Measurements from ENCODE around the gene PLD5.

Gene PLD5

DNA sequence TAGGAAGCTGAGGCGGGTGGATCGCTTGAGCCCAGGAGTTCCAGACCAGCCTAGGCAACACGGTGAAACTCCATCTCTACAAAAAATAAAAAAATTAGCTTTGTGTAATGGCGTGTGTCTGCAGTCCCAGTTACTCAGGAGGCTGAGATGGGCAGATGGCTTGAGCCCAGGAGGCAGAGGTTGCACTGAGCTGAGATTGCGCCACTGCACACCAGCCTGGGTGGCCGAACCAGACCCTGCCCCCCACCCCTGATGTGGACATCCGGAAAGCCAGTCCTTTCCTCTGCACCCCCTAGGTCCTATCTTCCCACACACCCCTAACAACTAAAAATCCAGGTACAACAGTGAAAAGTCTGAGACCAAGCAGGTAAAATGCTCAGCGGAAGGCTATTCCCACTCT, 71.9 kb downstream of the PLD5 start:
- H3K4me1 Mint-ChIP-seq = no peaks in the 10 kb centered on the region
- no peak overlapping the region for H3K27ac Mint-ChIP-seq
- no peak for DNase-seq
- H3K9me3 Mint-ChIP-seq = no peaks in the 10 kb centered on the region
- H3K27me3 Mint-ChIP-seq = peaks cover 63% of the 10 kb centered on the region
- ATAC-seq = no peak
- no peak overlapping the region for H3K4me3 Mint-ChIP-seq

DNA sequence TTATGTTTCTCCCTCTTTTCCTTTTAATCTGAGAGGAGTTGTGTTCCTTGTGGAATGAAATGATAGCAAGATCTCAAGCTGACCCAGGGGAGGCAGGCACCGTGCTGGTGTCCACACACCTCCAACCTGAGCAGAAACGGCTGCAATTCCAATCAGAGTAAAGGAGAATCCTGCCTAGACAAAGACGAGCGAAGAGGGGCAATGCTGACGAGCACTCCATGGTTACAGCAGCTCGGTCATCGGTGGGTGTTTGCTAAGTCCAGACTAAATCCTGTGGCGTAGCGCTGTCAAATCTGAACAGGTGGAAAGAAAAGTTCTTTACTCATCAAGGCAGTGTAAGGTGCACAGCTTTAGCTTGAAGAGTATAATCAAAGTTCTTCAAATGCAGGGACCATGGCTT, 74.8 kb downstream of the PLD5 start:
- DNase-seq = no peak
- no peak overlapping the region for H3K27ac Mint-ChIP-seq
- H3K4me1 Mint-ChIP-seq = no peaks in the 10 kb centered on the region
- H3K9me3 Mint-ChIP-seq = no peaks in the 10 kb centered on the region
- H3K4me3 Mint-ChIP-seq = no peak overlapping the region
- peaks cover 53% of the 10 kb centered on the region for H3K27me3 Mint-ChIP-seq
- ATAC-seq = no peak

DNA sequence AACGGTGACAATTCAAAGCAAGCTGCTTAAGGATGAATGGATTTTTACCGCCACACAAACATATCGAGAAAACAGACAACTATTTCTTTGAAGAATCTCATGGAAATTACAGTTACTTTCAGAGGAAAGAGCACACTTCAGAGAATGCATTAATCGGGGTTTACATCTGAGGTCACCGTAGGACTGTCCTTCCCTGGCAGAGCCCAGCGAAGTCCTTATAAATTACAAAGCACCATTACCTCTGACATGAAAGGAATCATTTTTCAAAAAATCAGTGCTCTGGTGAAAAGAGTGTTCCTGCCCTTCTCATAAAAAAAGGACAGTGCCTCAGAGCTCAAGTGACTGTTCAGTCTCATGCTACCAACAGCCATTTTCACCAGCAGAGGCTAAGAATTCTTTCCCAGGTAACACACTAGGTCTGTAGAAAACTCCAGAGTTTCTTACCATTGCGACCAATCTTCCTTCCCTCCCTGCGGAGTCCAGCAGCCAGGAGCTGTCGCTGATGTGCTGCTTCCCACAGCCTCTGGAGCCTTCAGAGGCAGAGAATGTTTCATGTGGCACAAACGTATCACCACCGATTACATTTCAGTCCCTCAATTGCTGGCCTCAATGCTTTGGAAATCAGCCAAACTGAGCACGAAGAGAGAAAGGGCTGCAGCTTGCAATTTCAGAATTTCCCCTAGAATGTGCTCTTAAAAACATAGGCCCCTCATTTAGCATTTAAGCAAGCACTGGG, 75.4 kb downstream of the PLD5 start:
- ATAC-seq = no peak
- Mint-ChIP-seq H3K4me1 (no peaks in the 10 kb centered on the region), H3K27ac (no peak overlapping the region), H3K4me3 (no peak overlapping the region), H3K9me3 (no peaks in the 10 kb centered on the region), H3K27me3 (peaks cover 52% of the 10 kb centered on the region)
- no peak for DNase-seq

DNA sequence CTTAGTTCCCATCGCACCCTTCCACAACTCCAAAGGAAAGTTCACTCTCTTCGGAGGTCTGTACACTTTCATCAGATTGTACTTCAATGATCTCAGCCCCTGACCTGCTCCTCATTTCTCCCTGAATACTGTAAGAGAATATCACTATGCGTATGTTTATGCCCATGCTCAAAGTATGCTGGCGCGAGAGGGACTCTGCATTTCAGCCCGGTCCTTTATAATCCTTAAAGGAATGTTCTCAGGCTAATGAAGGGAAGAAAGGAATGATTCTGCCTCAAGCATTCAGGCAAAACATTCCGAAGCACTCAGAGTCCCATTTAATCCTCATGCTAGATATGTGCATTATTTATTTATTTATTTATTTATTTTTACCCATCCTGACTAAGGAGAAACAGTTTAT, 76.8 kb downstream of the PLD5 start:
- DNase-seq (no peak), ATAC-seq (no peak)
- peaks cover 39% of the 10 kb centered on the region for H3K27me3 Mint-ChIP-seq
- H3K27ac Mint-ChIP-seq = no peak overlapping the region
- no peak overlapping the region for H3K4me3 Mint-ChIP-seq
- H3K4me1 Mint-ChIP-seq = no peaks in the 10 kb centered on the region
- H3K9me3 Mint-ChIP-seq = no peaks in the 10 kb centered on the region

DNA sequence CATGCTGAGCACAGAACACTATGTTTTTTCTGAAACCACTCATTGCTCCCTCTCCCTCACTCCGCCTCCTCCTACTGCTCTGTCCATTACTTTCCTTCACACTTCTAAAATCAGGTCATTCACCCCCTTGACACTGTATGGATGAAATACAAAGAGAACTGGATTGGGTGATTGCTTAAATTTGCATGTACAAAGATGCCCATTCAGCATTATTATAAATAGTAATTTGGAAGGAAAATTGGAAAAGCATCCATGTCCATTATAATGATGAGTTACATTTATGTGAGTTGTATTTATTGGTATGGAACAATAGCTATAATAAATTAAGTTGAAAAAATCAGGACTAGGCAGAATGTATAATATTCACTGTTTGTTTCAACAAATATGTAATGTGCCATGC, 83.7 kb downstream of the PLD5 start:
- Mint-ChIP-seq H3K9me3 (no peaks in the 10 kb centered on the region), H3K4me3 (no peak overlapping the region), H3K27ac (no peak overlapping the region), H3K27me3 (no peaks in the 10 kb centered on the region), H3K4me1 (no peaks in the 10 kb centered on the region)
- ATAC-seq = no peak
- no peak for DNase-seq

DNA sequence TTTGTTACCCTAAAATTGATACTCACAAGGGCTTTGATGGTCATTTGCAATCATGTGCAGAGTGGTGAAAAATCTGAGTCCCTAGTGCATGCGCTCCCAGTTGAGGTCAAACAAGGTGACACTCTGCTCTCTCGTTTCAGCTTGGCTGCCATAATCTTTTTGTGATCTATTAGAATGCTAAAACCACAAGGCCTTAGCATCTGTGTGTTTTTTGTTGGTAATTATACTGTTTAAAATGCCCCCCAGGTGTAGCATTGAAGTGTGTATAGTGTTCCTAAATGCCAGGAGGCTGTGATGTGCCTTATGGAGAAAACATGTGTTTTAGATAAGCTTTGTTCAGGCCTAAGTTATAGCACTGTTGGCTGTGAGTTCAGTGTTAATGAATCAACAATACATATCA, 89.3 kb downstream of the PLD5 start:
- H3K4me3 Mint-ChIP-seq = no peak overlapping the region
- H3K4me1 Mint-ChIP-seq = no peaks in the 10 kb centered on the region
- ATAC-seq = no peak
- H3K9me3 Mint-ChIP-seq = peaks cover 0 to 16% of the 10 kb centered on the region in 2 donors
- no peaks in the 10 kb centered on the region for H3K27me3 Mint-ChIP-seq
- no peak for DNase-seq
- H3K27ac Mint-ChIP-seq = no peak overlapping the region

DNA sequence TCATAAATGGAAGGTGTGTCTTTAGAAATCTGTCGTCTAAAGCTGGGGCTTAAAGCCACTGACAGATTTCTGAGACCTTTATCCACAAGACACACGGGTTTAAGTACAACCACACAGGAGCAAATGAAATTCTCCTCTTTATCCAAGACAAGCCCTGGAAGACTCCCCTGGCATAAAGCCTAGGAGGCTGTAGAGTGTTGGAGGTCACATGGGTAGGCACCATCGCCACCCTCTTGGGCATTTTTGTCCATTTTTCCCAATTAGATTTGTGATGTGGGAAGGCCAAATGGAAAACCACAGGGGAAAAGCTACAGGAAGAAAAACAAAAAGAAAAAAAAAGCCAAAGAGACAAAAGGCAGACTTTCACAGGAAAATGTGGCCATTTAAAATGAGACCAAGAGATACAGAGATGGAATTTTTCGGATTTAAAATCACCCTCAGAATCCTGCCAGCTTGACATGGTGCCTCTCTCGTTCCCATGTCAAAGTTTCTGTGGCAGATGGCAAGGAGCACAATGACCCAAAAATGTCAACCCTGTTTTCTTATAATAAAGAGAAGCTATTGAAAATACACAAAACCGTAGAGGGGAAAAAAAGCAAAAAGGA, 91.9 kb downstream of the PLD5 start:
- H3K4me1 Mint-ChIP-seq = no peaks in the 10 kb centered on the region

DNA sequence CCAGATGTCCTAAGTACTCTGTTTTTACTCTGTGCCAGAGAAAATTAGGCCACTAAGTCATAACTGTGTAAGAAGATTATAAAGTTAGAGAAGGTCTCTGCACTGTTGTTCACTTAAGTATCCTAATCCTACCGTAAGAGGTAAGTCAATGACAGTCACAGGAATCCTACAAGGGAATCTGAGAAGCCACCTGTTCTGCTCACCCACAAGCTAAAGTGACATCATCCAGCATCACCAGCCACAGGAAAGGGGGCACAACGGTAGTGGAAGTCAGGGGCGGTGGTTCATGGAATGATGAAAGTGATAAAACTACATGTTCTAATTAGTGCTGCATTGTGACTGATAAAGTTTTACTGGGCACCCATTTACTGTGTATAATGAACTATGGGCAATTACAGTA, 92.7 kb downstream of the PLD5 start:
- no peak for DNase-seq
- no peak overlapping the region for H3K27ac Mint-ChIP-seq
- no peak for ATAC-seq

More for the DNA sequence above, 91.9 kb downstream of the PLD5 start:
- H3K27ac Mint-ChIP-seq = no peak overlapping the region
- H3K4me3 Mint-ChIP-seq = no peak overlapping the region
- H3K9me3 Mint-ChIP-seq = peaks cover 0 to 16% of the 10 kb centered on the region in 2 donors
- no peaks in the 10 kb centered on the region for H3K27me3 Mint-ChIP-seq
- DNase-seq (no peak), ATAC-seq (no peak)

DNA sequence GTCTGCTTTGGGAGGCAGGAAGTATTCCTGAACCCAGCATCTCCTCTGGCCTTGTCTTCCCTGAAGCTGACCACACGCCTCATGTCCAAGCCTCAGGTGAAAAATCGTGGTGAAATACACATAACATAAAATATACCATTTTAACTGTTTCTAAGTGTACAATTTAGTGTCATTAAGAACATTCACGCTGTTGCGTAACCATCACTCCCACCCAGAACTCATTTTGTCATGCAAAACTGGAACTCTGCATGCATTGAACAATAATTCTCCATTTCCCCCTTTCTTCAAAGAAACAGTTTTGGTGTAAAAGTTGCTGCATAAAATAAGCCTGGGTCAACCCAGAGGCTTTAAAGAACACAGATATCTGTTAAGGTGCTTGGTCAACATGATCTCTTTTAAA, 93.5 kb downstream of the PLD5 start:
- DNase-seq (no peak), ATAC-seq (no peak)
- Mint-ChIP-seq H3K27ac (no peak overlapping the region), H3K4me3 (no peak overlapping the region), H3K9me3 (peaks cover 0 to 16% of the 10 kb centered on the region in 2 donors), H3K4me1 (no peaks in the 10 kb centered on the region), H3K27me3 (no peaks in the 10 kb centered on the region)

More for the DNA sequence above, 92.7 kb downstream of the PLD5 start:
- H3K4me1 Mint-ChIP-seq = no peaks in the 10 kb centered on the region
- H3K9me3 Mint-ChIP-seq = peaks cover 0 to 16% of the 10 kb centered on the region in 2 donors
- H3K27me3 Mint-ChIP-seq = no peaks in the 10 kb centered on the region
- no peak overlapping the region for H3K4me3 Mint-ChIP-seq

DNA sequence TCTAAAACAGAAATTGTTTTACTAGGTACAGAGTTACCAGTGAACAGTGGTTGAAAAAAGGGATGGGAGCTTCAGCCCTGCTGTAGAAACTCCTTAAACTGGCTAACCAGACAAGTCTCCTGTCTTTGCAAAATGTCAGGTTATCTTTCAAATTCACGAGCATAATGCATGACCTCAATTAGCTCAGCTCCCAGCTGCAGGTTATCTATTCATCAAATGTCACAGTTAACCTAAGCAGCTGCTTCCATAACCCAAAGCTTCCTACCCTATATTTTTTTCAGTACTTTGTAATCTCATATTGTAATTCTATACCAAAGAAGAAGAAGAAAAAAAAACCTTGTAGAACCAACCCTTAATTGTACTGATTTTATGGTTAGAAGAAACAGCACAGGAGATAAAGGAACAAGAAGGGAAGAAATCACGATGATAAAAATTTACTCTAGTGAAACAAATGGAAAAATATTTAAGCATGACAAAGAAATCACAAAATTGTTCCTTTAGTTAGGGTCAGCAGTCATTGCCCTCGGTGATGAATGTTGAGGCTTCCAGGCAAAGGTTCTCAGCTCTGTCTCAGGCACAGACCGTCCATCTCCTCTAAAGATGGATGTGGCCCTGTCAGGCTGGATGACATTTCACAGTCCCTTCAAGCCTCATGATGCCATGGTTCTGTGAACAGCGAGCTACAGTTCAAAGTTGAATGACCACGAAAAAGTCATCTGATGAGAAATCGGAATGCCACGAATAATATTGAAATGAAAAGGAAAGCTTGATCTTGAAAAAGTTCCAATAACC, 95.9 kb downstream of the PLD5 start:
- H3K9me3 Mint-ChIP-seq = peaks cover 0 to 16% of the 10 kb centered on the region in 2 donors
- H3K4me1 Mint-ChIP-seq = no peaks in the 10 kb centered on the region
- H3K27ac Mint-ChIP-seq = no peak overlapping the region
- ATAC-seq (no peak), DNase-seq (no peak)
- H3K27me3 Mint-ChIP-seq = no peaks in the 10 kb centered on the region
- H3K4me3 Mint-ChIP-seq = no peak overlapping the region

DNA sequence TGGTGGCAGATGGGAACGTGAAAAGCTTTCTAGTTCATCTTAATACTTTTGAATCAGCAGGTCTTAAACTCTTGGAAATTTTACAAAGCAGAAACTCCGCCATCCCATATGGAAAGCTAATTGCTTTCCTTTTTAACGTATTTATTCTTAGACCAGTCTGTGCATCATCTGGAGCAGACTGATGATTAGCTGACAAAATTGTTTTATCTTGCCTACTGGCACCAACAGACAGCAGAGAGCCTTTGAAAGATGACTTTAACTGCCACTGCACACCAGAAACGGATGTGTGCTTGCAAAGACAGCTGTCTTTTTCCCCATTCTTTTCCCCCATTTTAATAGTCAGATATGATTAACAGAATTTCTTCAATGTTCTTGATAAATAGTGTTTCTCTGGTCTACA, 97.0 kb downstream of the PLD5 start:
- DNase-seq = no peak
- ATAC-seq = no peak
- no peak overlapping the region for H3K4me3 Mint-ChIP-seq
- peaks cover 0 to 16% of the 10 kb centered on the region in 2 donors for H3K9me3 Mint-ChIP-seq
- no peak overlapping the region for H3K27ac Mint-ChIP-seq
- H3K27me3 Mint-ChIP-seq = no peaks in the 10 kb centered on the region
- no peaks in the 10 kb centered on the region for H3K4me1 Mint-ChIP-seq

DNA sequence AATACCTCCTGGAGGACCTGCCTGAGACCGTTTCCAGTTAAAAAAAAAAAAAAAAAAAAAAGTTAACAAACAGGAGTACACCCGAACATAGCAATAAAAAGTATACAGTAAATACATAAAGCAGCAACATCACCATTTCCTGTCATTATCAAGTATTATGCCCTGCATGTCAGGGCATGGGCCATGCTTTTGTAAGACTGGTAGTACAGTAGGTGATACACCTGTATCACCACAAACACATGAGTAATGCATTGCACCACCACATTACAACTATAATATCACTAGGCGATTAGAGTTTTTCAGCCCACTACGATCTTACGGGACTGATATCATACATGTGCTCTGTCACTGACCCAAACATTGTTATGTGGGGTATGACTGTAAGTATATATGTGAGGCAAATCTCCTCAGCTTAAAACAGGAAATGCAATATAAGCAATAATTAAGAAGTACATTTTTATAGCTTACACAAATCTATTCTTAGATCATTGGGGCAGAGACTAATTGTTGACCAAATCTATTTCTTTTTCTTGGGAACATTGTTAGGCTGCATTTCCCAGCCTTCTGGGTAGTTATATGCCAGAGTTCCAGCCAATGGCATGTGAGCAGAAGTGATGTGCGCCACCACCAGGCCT, 98.1 kb downstream of the PLD5 start:
- Mint-ChIP-seq H3K4me3 (no peak overlapping the region), H3K27ac (no peak overlapping the region), H3K27me3 (no peaks in the 10 kb centered on the region), H3K4me1 (no peaks in the 10 kb centered on the region), H3K9me3 (peaks cover 0 to 9% of the 10 kb centered on the region in 2 donors)
- ATAC-seq (no peak), DNase-seq (no peak)

DNA sequence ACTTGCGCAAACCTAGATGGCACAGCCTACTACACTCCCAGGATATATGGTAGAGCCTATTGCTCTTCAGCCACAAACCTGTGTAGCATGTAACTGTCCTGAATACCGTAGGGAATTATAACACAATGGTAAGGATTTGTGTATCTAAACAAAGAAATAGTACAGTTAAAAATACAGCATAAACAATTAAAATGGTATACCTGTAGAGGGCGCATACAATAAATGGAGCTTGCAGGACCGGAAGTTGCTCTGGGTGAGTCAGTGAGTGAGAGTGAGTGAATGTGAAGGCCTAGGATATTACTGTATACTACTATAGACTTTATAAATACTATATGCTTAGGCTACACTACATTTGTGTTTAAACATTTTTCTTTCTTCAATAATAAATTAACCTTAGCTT, 99.3 kb downstream of the PLD5 start:
- H3K27me3 Mint-ChIP-seq = no peaks in the 10 kb centered on the region
- ATAC-seq (no peak), DNase-seq (no peak)
- no peak overlapping the region for H3K27ac Mint-ChIP-seq
- no peaks in the 10 kb centered on the region for H3K4me1 Mint-ChIP-seq
- H3K4me3 Mint-ChIP-seq = no peak overlapping the region
- peaks cover 0 to 4% of the 10 kb centered on the region in 2 donors for H3K9me3 Mint-ChIP-seq

DNA sequence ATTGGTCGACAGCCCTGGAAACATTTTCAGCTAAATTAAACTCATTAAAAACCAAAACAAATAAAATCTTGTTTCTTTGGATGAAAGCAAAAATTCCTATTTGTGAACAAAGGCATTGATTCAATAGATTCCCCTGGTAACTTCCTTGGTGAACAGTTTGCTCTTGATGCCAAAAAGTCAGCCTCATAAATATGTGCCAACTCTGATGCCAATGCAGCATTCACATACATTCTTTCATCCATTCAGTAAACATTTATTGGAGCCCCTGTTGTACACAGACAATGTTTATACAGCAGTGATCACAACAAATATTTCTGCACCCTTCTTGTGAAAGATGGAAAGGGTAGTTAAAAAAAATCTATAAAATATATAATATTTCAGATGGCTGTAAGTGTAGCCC, 107.8 kb downstream of the PLD5 start:
- Mint-ChIP-seq H3K27ac (no peak overlapping the region), H3K27me3 (no peaks in the 10 kb centered on the region), H3K9me3 (peaks cover 0 to 4% of the 10 kb centered on the region in 2 donors), H3K4me3 (no peak overlapping the region), H3K4me1 (no peaks in the 10 kb centered on the region)
- ATAC-seq (no peak), DNase-seq (no peak)

DNA sequence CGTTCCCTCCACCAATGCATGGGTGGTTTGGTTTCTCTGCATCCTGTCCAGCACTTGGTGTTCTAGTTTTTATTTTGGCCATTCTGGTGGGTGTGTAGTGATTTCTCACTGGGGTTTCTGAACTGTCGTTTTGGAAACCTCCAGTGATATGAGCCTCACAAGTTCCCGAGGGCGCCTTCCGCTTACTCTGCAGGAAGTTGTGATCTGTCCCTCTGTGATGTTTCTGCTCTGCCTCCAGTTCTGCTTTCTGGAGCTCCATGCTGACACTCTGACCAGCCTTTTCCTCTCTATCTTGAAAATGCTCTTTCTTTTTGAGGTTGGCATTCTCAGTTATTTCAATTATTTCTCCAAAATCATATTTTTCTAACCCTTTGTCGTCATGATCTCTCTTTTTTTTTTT, 111.6 kb downstream of the PLD5 start:
- Mint-ChIP-seq H3K4me3 (no peak overlapping the region), H3K27ac (no peak overlapping the region), H3K9me3 (peaks cover 6 to 16% of the 10 kb centered on the region in 2 donors), H3K27me3 (no peaks in the 10 kb centered on the region), H3K4me1 (no peaks in the 10 kb centered on the region)
- no peak for ATAC-seq
- DNase-seq = no peak

DNA sequence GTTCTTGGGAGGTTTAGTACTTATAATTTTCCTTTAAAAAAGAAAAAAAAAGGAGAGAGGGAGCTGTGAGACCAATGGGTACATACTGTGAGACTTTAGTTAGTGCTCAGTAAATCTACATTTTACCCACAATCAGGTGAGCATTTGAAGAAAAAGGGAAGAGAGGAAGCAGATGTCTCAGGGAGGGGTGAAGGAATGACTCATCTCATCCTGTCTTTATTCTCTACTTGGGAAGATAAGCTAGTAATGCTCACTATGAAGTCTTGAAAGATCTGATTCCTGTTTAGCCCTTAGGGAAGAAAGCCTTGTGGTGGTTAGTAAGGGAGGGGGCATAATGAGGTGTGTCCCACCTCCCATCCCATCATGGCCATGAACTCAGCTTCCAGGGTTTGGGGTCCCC, 112.6 kb downstream of the PLD5 start:
- Mint-ChIP-seq H3K4me1 (no peaks in the 10 kb centered on the region), H3K27me3 (no peaks in the 10 kb centered on the region), H3K4me3 (no peak overlapping the region), H3K9me3 (peaks cover 6 to 16% of the 10 kb centered on the region in 2 donors), H3K27ac (no peak overlapping the region)
- DNase-seq (no peak), ATAC-seq (no peak)
